HG03095 (cell line): ENCODE data around the gene HSPA9.
"Not testable (repeated sequence)": the region's sequence is repeated elsewhere in the genome, so short reads cannot be mapped to it uniquely, and the experiment has no call there.

ENCODE experiments used
- ATAC-seq: cut with Tn5 transposase; IDR thresholded peaks from one replicate; pipeline ENCODE4 v1.9.1; 2021; ENCODE audit warnings: moderate library complexity; ENCODE audit not compliant: unreplicated experiment

Gene HSPA9

GRCh38 chr5:138536215-138536614, 39.0 kb downstream of the HSPA9 start:
- ATAC-seq = no peak

DNA sequence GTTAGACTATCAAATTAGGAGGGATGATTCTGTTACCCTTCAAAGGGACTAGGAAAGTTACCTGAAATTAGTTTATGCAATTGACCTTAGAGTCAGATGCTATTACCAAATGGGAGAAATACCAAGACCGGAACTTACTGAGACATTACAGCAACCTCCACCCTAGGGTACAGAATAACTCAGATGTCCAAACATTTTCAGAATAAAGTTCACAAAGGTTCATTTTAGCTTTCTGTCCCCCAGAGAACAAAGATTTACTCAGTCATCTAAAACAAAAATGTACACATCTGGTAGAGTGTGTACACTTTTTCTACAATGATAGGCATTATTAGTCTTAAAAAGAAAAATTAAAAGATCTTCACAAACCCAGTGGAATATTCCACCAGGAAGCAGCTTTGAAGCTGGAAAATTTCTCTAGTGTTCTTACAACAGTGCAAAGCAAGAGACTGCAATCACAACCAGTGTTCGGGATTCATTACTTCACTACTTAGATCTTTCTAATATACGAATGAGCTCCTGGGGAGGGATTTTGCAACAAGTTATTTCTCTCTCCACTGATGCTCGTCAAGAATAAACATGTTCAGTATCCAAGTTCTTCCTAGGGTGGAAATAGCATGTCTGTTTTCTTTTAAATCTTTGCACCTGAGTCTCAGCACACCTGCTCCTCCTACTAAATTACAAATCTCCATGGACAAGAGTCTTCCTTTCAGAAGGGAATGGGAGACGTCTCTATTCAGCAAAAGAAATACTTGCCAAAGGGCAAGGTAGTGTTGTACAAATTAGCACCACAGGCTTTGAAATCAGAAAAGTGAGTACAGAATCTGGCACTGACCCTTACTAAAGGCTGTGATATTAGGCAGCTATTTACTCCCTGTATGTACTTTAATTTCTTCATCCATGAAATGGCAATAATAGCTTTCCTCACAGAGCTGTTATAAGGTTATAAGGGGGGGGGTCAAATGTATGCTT, 40.9 kb downstream of the HSPA9 start:
- ATAC-seq = no peak

- ATAC-seq = no peak
These were observed 45.4 kb downstream of the HSPA9 start for GRCh38 chr5:138529812-138530211.

- ATAC-seq = no peak
These were observed 46.3 kb downstream of the HSPA9 start for GRCh38 chr5:138528744-138529469.

- no peak for ATAC-seq
These were observed 47.0 kb downstream of the HSPA9 start for GRCh38 chr5:138528208-138528607.

- ATAC-seq = no peak
These were observed 48.0 kb downstream of the HSPA9 start for GRCh38 chr5:138527170-138527569.

DNA sequence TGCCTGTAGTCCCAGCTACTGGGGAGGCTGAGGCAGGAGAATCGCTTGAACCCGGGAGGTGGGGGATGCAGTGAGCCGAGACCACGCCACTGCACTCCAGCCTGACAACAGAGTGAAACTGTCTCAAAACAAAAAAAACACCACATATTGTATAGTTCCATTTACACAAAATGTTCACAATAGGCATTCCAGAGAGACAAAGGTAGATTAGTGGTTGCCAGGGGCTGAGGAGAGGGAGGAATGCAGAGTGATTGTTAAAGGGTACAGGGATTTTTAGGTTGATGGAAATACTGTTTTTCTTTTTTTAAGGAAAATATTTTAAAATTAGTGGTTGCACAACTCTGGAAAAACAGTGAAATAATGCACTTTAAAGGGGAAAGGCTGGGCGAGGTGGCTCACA, 51.8 kb downstream of the HSPA9 start:
- ATAC-seq = no peak

GRCh38 chr5:138520971-138521370, 54.2 kb downstream of the HSPA9 start:
- no peak for ATAC-seq

DNA sequence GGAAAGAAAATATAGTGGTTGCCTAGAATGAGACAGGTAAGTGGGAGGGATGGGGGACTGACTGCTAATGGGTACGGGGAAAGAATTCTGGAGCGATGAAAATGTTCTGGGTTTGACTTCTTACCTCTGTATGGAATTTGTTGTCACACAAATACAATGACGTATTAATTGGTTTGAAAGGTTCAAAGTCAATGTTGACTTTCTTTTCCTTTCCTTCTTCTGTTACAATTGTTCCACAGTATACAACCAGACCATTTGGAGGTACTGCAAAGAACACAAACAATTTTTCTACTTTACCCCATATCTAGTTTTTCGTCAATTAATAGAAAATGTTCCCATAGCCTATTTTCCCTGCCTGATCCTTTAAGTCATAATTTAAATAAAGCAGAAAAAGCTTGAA, 57.8 kb downstream of the HSPA9 start:
- no peak for ATAC-seq

DNA sequence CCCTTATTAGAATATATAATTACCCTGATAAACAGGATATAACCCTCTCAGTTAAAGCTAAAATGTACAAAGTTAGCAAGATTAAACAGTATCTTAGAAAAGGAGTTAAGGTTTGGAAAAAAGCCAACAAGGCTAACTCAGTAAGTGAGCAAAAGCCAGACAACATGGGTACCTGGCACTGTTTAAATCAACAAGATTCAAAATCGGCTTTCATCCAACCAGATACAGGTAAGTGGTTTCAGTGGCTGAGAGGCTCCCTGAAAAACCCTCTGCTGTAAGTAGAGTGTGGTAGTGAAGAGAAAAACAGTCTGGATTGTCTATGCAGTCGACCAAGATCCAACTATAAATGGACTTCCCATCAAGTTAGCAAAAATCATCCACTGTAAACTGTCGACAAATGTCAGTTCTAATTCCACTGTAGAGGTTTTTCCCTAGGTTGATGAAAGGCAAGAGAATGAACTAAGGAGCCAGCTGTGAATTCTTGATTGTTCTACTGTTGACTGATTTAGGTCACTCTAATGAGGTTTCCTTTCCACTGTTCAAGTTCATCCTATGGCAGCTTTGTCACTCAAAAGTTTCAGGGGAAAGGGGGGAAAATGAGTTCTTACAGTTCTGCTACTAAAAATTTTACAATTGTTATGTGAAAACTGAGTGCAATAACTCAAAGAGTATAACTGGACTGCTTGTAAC, 59.5 kb downstream of the HSPA9 start:
- no peak for ATAC-seq

GRCh38 chr5:138514021-138514420, 61.2 kb downstream of the HSPA9 start:
- ATAC-seq = no peak

DNA sequence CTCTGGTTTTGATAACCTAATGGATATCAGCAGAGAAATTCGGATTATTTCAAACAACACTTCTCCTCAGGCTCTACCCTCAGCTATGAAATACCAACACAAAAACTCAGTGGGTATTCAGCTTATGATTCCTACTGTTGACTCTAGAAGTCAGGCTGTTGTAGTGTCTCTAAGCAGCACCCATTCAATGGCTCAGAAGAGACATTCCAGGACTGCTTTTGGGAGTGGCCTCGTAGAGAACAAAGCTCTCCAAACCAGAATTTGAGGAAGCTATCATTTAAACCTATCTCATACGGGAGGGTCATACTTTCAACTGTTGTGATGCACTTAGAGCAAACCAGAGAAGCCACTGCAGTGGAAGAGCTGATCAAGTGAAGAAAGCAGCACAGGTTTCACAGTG, 66.2 kb downstream of the HSPA9 start:
- no peak for ATAC-seq

- ATAC-seq = not testable (repeated sequence)
These were observed 67.7 kb downstream of the HSPA9 start for GRCh38 chr5:138507485-138507884.

DNA sequence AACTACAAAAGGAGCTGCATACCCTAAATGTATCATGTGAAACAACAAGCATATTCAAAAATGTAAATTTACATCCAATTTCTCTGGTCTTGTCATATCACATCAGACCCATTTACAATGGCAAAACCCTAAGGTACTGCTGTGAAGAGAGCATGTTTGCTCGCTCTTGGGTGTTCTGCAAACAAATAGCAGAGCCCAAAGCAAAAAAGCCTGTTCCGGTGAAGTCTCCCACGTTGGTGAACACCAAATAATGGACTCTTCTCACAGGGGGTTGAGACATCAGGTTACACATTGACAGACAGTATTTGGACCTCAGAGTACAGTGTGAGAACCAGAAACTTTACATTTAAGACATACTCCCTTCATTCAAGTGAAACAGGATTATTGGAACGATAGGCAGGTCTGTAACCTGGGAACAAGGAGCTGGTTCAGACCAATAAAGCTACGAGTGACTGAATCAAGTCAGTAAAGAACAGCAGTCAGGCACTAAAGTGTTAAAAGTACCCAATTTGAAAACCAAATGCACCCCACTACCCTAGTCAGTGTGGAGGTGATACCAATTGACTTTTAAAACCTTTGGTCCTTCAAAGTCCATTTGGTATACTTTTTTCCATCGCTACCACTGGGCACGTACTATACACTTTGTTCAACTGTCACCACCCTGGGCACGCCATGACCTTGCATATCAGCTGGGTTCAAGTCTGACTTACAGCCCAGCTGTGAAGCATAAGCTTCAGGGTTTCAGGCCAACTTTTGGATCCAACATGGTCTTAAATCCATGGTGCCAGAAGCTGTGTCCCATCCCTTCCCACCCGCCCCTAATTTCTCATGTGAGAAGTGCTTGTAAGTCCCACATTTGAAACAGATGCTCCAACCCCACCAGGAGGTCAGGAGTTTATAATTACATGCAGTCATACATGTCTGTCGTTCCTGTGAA, 68.6 kb downstream of the HSPA9 start:
- no peak for ATAC-seq

DNA sequence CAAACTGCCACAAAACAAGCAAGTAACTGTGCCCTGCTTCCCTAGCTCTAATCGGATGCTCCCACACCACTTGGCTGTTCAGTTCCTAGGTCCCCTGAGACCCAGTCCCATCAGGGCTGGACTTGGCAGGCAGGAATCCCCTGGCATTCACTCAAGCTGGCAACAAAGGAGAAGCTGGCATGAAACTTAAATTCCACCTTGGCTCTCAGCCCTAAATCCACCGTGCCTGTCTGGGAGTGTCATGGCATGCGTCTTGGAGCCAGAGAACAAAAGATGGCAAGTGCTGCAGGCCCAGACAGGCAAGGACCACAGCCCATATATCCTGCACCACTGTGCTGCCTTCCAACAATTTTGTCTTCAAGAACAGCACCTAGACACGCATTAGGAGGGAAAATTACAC, 70.4 kb downstream of the HSPA9 start:
- ATAC-seq = no peak
